HG02623 (cell line): ENCODE data around the gene UVRAG.
"Not testable (repeated sequence)": the region's sequence is repeated elsewhere in the genome, so short reads cannot be mapped to it uniquely, and the experiment has no call there.

ENCODE experiments used
- ATAC-seq: cut with Tn5 transposase; IDR thresholded peaks from one replicate; pipeline ENCODE4 v1.9.1; 2021; ENCODE audit warnings: moderate library complexity; ENCODE audit not compliant: unreplicated experiment

Gene UVRAG

DNA sequence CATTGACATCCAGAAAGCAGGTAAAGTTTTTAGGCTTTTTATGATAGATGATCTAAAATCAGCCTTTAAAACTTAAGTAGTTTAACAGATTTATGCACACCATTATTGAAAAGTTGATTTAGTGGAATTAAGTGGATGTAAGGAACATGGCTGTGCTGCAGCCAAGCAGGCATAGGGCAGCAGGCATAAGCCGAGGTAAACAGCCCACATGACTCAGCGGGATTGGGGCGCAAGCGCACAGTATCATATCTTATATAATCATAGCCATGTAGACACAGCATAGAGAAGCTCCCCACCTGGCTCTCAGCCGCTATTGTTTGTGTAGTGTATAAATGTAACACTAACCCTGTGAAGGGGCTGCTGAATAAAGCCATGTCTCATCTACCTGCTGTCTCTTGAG lies 233.8 kb downstream of the UVRAG start:
- ATAC-seq, result no peak

GRCh38 chr11:76049511-76049910 lies 234.5 kb downstream of the UVRAG start:
- no peak for ATAC-seq

DNA sequence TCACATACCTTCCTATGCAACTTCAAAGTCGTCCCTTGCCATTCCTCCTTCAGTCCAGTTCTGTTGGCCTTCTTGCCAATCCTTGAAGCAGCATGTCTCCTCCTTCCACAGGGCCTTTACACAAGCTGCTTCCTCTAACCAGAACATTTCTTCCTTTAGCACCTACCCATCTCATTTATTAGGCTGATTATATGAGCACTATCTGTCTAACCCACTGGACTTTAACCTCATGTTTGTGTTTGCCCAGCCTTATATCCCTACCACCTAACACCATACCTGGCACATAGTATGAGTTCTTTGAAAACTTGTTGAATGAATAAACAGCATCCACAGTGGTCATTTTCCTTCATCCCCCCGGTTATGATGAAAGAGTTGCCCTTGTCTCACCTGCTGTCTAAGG lies 236.9 kb downstream of the UVRAG start:
- no peak for ATAC-seq

GRCh38 chr11:76054330-76054729 lies 239.3 kb downstream of the UVRAG start:
- no peak for ATAC-seq

GRCh38 chr11:76056876-76057275 lies 241.9 kb downstream of the UVRAG start:
- no peak for ATAC-seq

DNA sequence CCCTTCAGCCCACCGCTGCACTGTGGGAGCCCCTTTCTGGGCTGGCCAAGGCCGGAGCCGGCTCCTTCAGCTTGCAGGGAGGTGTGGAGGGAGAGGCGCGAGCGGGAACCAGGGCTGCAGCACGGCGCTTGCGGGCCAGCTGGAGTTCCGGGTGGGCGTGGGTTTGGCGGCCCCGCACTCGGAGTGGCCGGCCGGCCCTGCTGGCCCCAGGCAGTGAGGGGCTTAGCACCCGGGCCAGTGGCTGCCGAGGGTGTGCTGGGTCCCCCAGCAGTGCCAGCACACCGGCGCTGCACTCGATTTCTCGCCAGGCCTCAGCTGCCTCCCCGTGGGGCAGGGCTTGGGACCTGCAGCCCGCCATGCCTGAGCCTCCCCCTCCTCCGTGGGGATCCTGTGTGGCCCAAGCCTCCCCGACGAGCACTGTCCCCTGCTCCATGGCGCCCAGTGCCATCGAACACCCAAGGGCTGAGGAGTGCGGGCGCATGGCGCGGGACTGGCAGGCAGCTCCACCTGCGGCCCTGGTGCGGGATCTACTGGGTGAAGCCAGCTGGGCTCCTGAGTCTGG lies 245.5 kb downstream of the UVRAG start:
- not testable (repeated sequence) for ATAC-seq

DNA sequence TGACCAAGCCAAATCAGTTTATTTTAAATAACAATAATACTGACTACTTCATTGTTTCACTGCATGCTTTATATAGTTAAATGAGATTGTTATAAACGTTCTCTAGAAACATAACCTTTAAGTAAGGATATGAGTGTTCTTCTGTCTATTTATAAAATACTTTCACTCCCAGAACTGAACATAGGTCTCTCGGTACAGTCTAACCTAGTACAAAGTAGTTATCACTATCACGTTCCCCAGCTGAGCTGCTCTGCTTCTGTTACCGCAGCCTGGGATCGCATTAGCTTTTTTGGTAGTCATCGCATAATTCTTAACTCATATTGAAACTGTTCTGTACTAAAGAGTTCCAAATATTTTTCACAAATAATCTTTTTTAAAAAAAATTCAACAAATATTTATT lies 247.7 kb downstream of the UVRAG start:
- ATAC-seq, result peak; percentile 90

GRCh38 chr11:76064192-76064591 lies 249.2 kb downstream of the UVRAG start:
- ATAC-seq, result no peak

DNA sequence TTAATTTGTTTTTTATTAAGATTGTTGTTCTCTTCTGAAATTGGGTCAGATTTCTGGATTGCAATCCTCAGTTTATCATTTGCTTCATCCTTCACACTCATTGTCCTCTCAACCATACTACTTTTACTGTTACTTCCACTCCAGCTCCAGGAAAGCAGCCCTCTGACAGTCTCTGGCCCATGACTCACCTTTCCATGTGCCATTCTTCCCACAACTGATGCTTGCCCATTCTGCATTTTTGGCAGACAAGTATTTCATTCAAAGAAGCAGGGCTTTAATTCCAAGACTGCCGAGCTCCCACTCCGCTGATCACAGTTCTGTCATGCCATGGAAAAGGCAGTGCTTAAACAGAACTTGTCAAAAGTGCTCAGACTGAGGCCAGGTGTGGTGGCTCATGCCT lies 252.1 kb downstream of the UVRAG start:
- no peak for ATAC-seq

DNA sequence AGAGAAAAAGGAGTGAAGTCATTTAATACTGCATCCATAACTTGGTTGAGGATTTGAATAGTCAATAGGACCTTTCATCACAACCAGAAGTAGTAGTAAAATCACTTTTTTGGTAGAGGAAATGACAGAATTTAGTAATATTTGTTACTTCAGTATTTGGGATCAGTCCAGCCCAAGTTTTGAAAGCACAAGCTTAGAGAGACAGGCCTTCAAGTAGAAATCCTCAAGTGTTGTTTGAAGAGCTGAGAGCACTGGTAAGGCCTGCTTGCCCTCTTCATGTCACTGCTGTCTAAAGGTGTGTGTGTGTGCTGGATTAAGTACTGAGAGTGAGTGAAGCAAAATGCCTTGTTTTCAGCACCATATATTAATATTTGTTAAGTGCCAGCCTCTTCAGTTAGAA lies 254.0 kb downstream of the UVRAG start:
- no peak for ATAC-seq

DNA sequence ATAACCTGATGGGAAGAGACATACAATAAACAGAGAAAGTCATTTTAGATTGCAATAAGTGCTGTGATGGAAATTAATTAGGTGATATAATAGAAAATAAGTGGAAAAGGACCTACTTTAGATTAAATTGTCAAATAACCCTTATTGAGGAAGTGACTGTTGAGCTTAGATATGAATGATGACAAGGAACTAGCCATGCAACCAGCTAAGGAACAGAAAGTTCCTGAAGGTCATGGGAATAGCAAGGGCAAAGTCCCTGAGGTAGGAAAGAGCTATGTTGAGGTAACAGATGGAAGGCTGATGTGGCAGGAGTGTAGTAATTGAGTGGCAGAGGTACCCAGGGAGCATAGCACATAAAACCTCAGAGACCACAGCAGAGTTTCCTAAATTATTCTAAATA lies 256.1 kb downstream of the UVRAG start:
- ATAC-seq, result no peak

- no peak for ATAC-seq
Observed at GRCh38 chr11:76073724-76074123, 258.7 kb downstream of the UVRAG start.

DNA sequence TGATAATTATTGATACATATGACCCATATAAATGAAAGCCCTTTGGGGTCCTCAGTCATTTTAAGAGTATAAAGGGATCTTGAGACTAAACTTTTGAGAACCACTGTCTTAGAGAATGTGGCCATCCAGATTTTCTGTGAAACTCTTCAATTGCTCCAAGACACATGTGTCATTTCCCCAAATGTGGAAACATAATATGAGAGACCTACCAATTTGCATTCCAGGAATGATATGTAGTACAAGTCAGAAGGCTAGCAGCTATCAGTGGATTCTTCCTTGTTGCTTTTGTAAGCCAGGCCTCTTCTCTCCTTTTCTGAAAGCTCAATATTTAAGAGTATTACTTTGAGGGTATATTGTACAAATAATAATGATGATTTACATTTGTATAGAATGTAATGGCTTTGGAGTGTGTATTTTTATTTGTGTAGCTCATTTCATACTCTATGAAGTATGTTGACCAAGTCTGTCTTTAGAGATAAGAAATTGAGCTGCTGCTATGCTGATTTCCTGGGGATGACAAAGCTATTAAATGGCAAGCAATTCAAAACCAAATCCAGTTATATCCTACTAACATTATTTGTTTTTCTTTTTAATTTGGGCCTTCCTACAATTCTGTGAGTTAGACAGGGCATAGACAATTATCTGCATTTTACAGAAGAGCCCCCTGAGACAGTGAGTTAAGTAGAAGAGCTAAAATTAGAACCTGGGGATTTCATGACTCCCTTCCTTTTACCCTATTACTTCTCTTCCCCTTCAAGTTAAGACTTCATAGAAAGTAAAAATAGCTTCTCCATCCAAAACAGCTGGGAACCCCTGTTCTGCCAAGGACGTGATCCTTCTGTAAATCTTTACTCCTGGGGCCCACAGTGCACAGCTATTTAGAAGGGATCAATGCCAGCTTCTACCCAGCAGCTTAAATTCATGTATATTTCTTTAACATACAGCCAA lies 259.4 kb downstream of the UVRAG start:
- no peak for ATAC-seq

- ATAC-seq, result no peak
Observed at GRCh38 chr11:76075716-76076115, 260.7 kb downstream of the UVRAG start.

DNA sequence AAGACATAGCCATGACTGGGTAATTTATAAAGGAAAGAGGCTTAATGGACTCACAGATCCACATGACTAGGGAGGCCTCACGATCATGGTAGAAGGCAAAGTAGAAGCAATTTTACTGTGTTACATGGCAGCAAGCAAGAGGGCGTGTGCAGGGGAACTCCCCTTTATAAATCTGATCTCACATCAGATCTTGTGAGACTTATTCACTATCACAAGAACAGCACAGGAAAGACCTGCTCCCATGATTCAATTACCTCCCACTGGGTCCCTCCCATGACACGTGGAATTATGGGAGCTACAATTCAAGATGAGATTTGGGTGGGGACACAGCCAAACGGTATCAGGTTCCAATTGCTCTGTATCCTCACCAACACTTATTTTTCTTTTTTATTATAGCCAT lies 261.2 kb downstream of the UVRAG start:
- ATAC-seq, result not testable (repeated sequence)

DNA sequence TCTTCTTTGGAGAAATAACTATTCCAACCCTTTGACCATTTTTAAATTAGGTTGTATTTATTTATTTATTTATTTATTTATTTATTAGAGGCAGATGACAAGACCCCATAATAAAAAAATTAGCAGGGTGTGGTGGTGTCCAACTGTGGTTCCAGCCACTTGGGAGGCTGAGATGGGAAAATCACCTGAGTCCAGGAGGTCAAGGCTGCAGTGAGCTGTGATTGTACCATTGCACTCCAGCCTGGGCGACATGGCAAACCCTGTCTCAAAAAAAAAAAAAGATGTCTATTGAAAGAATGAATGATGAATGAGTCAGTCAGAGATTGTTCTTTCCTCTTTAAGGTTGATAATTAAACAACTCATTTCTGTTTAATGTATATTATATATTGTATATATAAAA lies 261.7 kb downstream of the UVRAG start:
- ATAC-seq, result no peak

DNA sequence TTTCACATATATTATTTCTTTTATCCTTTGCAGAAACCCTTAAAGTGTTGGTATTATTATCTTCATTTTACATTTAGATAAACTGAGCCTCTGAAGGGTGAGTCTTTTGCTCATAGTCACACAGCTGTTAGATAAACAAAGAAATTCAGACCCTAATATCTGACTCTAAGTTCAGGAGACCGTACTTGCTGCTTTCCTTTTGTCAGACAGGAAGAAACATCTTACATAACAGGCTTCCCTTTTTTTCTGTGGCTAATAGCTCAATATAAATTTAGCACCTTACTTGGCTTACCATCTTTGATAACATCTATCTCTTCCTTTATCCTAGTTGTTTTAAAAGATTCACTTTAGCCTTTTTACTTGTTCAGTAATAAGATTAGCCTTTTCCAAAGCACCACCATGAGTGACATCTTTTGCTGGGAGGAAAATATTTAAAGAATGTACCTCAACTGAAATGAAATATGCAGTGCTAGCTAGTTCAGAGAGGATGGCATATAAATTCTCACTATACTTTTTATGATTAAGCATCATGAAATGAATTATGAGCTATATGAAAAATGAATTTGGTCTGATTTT lies 262.7 kb downstream of the UVRAG start:
- no peak for ATAC-seq

DNA sequence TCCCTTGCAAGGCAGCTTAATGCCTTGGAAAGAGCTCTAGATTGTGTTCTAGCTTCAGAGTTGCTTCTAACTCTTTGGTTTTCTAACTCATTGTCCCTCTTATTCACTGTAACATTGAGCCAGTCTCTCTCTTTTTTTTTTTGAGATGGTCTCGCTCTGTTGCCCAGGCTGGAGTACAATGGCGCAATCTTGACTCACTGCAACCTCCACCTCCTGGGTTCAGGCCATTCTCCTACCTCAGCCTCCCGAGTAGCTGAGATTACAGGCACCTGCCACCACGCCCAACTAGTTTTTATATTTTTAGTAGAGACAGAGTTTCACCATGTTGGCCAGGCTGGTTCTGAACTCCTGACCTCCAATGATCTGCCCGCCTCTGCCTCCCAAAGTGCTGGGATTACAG lies 266.1 kb downstream of the UVRAG start:
- ATAC-seq, result not testable (repeated sequence)

DNA sequence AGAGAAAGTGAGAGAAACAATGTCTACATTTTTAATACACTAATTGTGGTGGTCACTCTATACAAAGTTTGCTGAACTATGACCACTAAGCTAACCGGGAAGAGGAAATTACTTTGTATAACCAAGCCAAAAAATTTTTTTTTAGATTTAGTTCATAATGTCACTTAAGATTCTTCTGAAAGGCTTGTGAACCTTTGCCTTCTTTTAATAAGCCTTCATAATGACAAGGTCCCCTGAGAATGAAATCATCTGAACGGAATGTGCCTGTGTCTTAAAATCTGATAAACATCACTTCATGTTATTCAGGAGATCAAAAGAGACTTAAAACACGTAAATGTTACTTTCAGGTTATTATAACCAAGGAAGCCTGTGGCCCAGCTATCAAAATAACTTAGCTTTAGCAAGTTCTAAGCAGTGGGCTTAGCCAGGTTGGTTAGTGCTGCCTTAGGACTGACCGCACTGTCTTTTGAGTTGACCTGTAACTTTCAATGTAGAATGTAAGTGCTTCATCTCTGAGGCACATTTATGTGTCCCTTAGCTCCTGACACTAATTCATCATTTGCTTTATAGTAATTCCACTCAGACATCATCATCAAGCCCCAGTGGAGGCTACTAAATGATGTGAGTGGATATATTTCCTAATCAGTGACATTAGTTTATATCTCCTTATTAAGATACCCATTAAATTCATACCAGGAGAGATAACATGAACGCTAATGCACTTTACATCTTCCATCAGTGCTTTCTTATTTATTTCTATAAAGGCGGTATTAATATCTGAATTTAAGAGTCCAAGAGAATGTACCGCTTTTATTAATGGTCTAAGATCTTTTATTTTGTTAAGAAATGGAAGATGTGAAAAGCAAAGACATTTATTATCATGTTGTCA lies 268.8 kb downstream of the UVRAG start:
- no peak for ATAC-seq

GRCh38 chr11:76085270-76085669 lies 270.3 kb downstream of the UVRAG start:
- ATAC-seq, result no peak
